Subcutaneous abdominal adipose tissue (tissue), 5 donors: ENCODE data around the gene HS6ST2.

Source experiments
- H3K27ac ChIP-seq: one replicate; pipeline ENCODE4 v1.7.0; 2013; ENCODE audit warnings: low read depth, mild to moderate bottlenecking, inconsistent platforms, low read length, moderate library complexity
- H3K27me3 ChIP-seq, 5 donors: one replicate each; pipeline ENCODE4 v1.7.0; 2013; ENCODE audit warnings: low read length in 5 of 5, inconsistent platforms in 1 of 5; ENCODE audit not compliant: control insufficient read depth in 5 of 5, insufficient read depth in 4 of 5
- H3K36me3 ChIP-seq, 5 donors: one replicate each; pipeline ENCODE4 v1.7.0; 2013; ENCODE audit warnings: low read length in 5 of 5; ENCODE audit not compliant: control insufficient read depth in 5 of 5, insufficient read depth in 5 of 5
- H3K4me1 ChIP-seq, 5 donors: one replicate each; pipeline ENCODE4 v1.7.0; 2013; ENCODE audit warnings: low read length in 5 of 5, mild to moderate bottlenecking in 3 of 5, moderate library complexity in 1 of 5; ENCODE audit not compliant: control insufficient read depth in 5 of 5, insufficient read depth in 5 of 5
- H3K4me3 ChIP-seq, 5 donors: one replicate each; pipeline ENCODE4 v1.7.0; 2013; ENCODE audit warnings: low read length in 5 of 5, low read depth in 1 of 5
- H3K9ac ChIP-seq, 5 donors: one replicate each; pipeline ENCODE4 v1.7.0; 2013; ENCODE audit warnings: low read length in 5 of 5, mild to moderate bottlenecking in 4 of 5, moderate library complexity in 3 of 5
- H3K9me3 ChIP-seq, 5 donors: one replicate each; pipeline ENCODE4 v1.7.0; 2013; ENCODE audit warnings: low read length in 5 of 5; ENCODE audit not compliant: control insufficient read depth in 5 of 5
- donor health status: healthy.
- donor health status: healthy.
- donor health status: healthy.
- donor health status: healthy.
- donor health status: healthy.

Gene HS6ST2

DNA sequence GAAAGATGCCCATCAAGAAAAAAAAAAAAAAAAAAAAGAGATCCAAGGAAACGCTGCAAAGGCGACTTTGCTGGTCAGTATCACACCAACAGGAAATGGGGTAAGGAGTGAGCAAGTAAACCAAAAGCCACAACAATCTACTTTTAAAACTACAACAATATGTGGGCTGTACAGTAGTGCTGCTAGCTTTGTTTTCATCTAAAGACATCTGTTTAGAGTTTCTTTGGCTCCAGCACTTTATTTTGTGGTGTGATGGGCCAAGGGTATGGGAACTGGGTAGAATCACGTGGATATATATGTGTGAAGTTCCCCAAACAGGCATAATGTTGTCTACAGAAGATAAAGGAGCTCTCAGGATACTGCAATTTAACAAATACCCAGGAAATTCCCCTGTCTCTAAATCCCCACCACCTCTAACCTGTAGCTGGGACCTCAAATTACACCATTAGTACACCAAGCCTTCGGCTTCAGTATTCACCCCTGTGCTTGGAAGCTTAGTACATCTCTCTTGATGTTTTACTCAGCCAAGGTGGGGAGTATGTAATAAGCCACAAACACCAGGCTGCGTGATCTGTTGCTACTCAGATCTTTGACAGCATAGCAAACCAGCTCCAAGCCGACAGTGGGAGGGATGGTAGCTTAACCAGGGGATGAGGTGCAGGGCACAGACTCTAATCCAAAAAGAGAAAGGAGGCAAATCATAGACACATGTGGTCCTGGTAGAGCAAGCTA lies 207.9 kb downstream of the HS6ST2 start:
- Histone ChIP-seq H3K36me3 (no peaks in the 10 kb centered on the region), H3K27me3 (peaks cover 0 to 11% (median 5%) of the 10 kb centered on the region in 5 donors), H3K9ac (no peak overlapping the region), H3K9me3 (no peaks in the 10 kb centered on the region), H3K4me1 (peaks cover 0 to 5% (median 0%) of the 10 kb centered on the region in 5 donors), H3K27ac (no peak overlapping the region), H3K4me3 (no peak overlapping the region)

DNA sequence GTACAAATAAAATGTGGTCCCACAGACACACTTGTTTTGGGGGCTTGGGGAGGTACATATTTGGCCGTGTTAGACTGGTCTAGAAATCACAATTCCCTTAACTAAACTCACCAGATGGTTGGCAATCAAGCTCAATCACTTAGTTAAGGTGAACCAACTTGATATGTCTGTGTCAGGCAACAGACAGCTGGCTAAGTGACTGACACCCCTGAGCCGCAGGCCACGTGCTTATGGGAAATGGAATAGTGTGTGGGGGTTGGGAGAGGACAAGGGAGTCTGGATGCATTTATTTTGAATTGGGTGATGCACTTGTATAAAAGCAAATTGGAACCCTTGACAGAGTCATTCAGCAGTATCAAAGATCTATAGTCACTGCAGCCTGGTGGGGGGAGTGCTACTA lies 209.0 kb downstream of the HS6ST2 start:
- Histone ChIP-seq H3K9me3 (no peaks in the 10 kb centered on the region), H3K9ac (no peak overlapping the region), H3K4me1 (peaks cover 0 to 5% (median 0%) of the 10 kb centered on the region in 5 donors), H3K27ac (no peak overlapping the region), H3K27me3 (peaks cover 0 to 11% (median 6%) of the 10 kb centered on the region in 5 donors), H3K4me3 (no peak overlapping the region), H3K36me3 (no peaks in the 10 kb centered on the region)

- Histone ChIP-seq H3K9ac (no peak overlapping the region), H3K27ac (no peak overlapping the region), H3K27me3 (peaks cover 0 to 11% (median 8%) of the 10 kb centered on the region in 5 donors), H3K4me3 (no peak overlapping the region), H3K36me3 (no peaks in the 10 kb centered on the region), H3K9me3 (no peaks in the 10 kb centered on the region), H3K4me1 (peaks cover 0 to 5% (median 0%) of the 10 kb centered on the region in 5 donors)
These were observed 209.5 kb downstream of the HS6ST2 start for GRCh38 chrX:132748909-132749308.

GRCh38 chrX:132748268-132748667 lies 210.2 kb downstream of the HS6ST2 start:
- Histone ChIP-seq H3K9ac (no peak overlapping the region), H3K27ac (no peak overlapping the region), H3K36me3 (no peaks in the 10 kb centered on the region), H3K4me3 (no peak overlapping the region), H3K9me3 (no peaks in the 10 kb centered on the region), H3K4me1 (peaks cover 0 to 5% (median 0%) of the 10 kb centered on the region in 5 donors), H3K27me3 (peaks cover 0 to 13% (median 8%) of the 10 kb centered on the region in 5 donors)

GRCh38 chrX:132745593-132745992 lies 212.8 kb downstream of the HS6ST2 start:
- H3K36me3 ChIP-seq, result no peaks in the 10 kb centered on the region

GRCh38 chrX:132744470-132744869 lies 214.0 kb downstream of the HS6ST2 start:
- Histone ChIP-seq H3K27me3 (peaks cover 0 to 22% (median 12%) of the 10 kb centered on the region in 5 donors), H3K9ac (no peak overlapping the region), H3K36me3 (no peaks in the 10 kb centered on the region), H3K4me3 (no peak overlapping the region), H3K9me3 (no peaks in the 10 kb centered on the region), H3K4me1 (no peaks in the 10 kb centered on the region), H3K27ac (no peak overlapping the region)

More at GRCh38 chrX:132745593-132745992, 212.8 kb downstream of the HS6ST2 start:
- H3K9ac ChIP-seq, result no peak overlapping the region
- no peaks in the 10 kb centered on the region for H3K9me3 ChIP-seq
- H3K4me3 ChIP-seq, result no peak overlapping the region
- no peaks in the 10 kb centered on the region for H3K4me1 ChIP-seq
- no peak overlapping the region for H3K27ac ChIP-seq
- H3K27me3 ChIP-seq, result peaks cover 0 to 17% (median 14%) of the 10 kb centered on the region in 5 donors

GRCh38 chrX:132743086-132743485 lies 215.3 kb downstream of the HS6ST2 start:
- Histone ChIP-seq H3K4me1 (no peaks in the 10 kb centered on the region), H3K4me3 (no peak overlapping the region), H3K27me3 (peaks cover 0 to 33% (median 16%) of the 10 kb centered on the region in 5 donors), H3K9ac (no peak overlapping the region), H3K9me3 (no peaks in the 10 kb centered on the region), H3K27ac (no peak overlapping the region), H3K36me3 (no peaks in the 10 kb centered on the region)

DNA sequence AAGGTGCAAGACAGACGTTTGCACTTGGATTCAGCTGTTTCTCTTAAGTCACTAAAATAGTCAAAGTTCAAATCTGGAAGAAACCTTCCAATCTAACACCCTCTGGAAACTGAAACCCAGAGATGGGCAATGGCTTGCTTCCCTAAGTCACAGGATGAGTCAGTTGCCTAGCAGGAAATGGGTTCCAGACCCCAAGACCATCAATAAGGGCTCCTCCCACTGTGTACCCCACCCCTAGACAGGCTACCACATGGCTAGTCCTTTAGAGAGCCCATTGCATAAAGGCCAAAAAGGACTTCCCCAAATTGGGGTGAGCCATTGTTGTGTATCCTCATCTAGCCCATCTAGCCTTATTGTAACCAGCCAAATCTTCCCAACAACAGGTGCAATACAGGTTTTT lies 216.2 kb downstream of the HS6ST2 start:
- Histone ChIP-seq H3K4me3 (no peak overlapping the region), H3K36me3 (no peaks in the 10 kb centered on the region), H3K27ac (no peak overlapping the region), H3K9ac (no peak overlapping the region), H3K27me3 (peaks cover 0 to 38% (median 23%) of the 10 kb centered on the region in 5 donors), H3K9me3 (no peaks in the 10 kb centered on the region), H3K4me1 (no peaks in the 10 kb centered on the region)

DNA sequence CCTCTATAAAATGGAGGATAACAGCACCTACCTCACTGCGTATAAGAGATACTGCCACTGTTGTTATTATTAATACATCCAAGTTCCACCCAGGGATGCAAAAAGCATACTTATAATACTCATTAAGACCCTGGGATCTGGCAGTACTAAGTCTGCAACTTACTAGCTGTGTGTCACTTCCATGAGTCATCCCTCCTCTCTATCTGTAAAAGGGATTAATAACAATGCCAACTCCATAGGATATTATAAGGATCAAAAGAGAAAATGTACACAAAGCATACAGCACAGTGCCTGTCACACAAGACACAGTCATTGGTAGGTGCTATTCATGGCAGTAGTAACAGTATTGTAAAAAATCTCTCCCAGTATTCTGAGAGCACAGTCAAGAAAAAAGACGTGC lies 216.7 kb downstream of the HS6ST2 start:
- no peak overlapping the region for H3K27ac ChIP-seq
- peaks cover 4 to 32% (median 25%) of the 10 kb centered on the region in 5 donors for H3K27me3 ChIP-seq
- no peaks in the 10 kb centered on the region for H3K36me3 ChIP-seq
- H3K4me1 ChIP-seq, result no peaks in the 10 kb centered on the region
- no peaks in the 10 kb centered on the region for H3K9me3 ChIP-seq
- H3K4me3 ChIP-seq, result no peak overlapping the region
- no peak overlapping the region for H3K9ac ChIP-seq

GRCh38 chrX:132740316-132741123 lies 217.9 kb downstream of the HS6ST2 start:
- Histone ChIP-seq H3K4me1 (no peaks in the 10 kb centered on the region), H3K36me3 (no peaks in the 10 kb centered on the region), H3K9ac (no peak overlapping the region), H3K27me3 (peaks cover 5 to 29% (median 27%) of the 10 kb centered on the region in 5 donors), H3K27ac (no peak overlapping the region), H3K4me3 (no peak overlapping the region), H3K9me3 (no peaks in the 10 kb centered on the region)
